Right ventricle myocardium superior (tissue), 1 donor: ENCODE measurements around the gene UBE3D. TPM values are rescaled to one million over a fixed set of nuclear protein-coding genes. Genes with fewer than 3 reads are reported as not detected.
"Not testable (repeated sequence)": the region's sequence is repeated elsewhere in the genome, so short reads cannot be mapped to it uniquely, and the experiment has no call there.

ENCODE experiments used
- ATAC-seq: fragments of 200-7000 bp; cut with Tn5 transposase; one replicate; pipeline ENCODE4 v1.9.1; 2020; ENCODE audit warnings: mild to moderate bottlenecking; ENCODE audit not compliant: poor library complexity
- DNase-seq: peaks from one replicate; pipeline ENCODE4 v3.0.0-alpha.2; 2020
- intact Hi-C: fragments of 100-400 bp; cut with DNase I; formaldehyde crosslinking; loops from one replicate; pipeline ENCODE4 v1.11.2; 2022
- total RNA-seq: library from RNA; stranded (reverse); fragmentation: NEBNext Ultra II Directional; extraction: Animal tissue kit (Norgen Biotek cat#: 25700); gene quantifications from one replicate; pipeline ENCODE4 v1.2.1, GENCODE V29; 2021
- donor health status: DM: no; HTN: yes; CAD: no; lungs with severe emphysema.

The UBE3D gene
- total RNA-seq, 1 donor from 2014 or later = 2.7 TPM

GRCh38 chr6:82954937-82955577 lies 110.6 kb downstream of the UBE3D start:
- no peak for DNase-seq
- ATAC-seq = no peak
- intact Hi-C loops = no loop called here

GRCh38 chr6:82954356-82954755 lies 111.3 kb downstream of the UBE3D start:
- intact Hi-C loops = no loop called here
- no peak for DNase-seq
- no peak for ATAC-seq

- intact Hi-C loops = no loop called here
- DNase-seq = peak; percentile 51
Observed at GRCh38 chr6:82953871-82954270, 111.8 kb downstream of the UBE3D start.

GRCh38 chr6:82951935-82952334 lies 113.7 kb downstream of the UBE3D start:
- no peak for ATAC-seq
- DNase-seq = no peak
- intact Hi-C loops = no loop called here

More at GRCh38 chr6:82953871-82954270, 111.8 kb downstream of the UBE3D start:
- ATAC-seq = peak; percentile 96

- intact Hi-C loops = no loop called here
- DNase-seq (no peak), ATAC-seq (no peak)
Observed at GRCh38 chr6:82951389-82951788, 114.3 kb downstream of the UBE3D start.

- intact Hi-C loops, ATAC-seq: not testable (repeated sequence)
Observed at GRCh38 chr6:82930915-82931314, 134.7 kb downstream of the UBE3D start.

GRCh38 chr6:82924799-82925535 lies 140.7 kb downstream of the UBE3D start:
- ATAC-seq = no peak
- no peak for DNase-seq
- intact Hi-C loops = no loop called here

More at GRCh38 chr6:82930915-82931314, 134.7 kb downstream of the UBE3D start:
- not testable (repeated sequence) for DNase-seq

GRCh38 chr6:82921258-82921657 lies 144.4 kb downstream of the UBE3D start:
- DNase-seq (no peak), ATAC-seq (no peak)
- intact Hi-C loops = no loop called here

- no peak for ATAC-seq
- intact Hi-C loops = no loop called here
- DNase-seq = no peak
Observed at GRCh38 chr6:82917346-82918064, 148.1 kb downstream of the UBE3D start.

- intact Hi-C loops = no loop called here
- DNase-seq = no peak
- ATAC-seq = no peak
Observed at GRCh38 chr6:82915666-82916065, 150.0 kb downstream of the UBE3D start.

- ATAC-seq = no peak
- intact Hi-C loops = no loop called here
Observed at GRCh38 chr6:82914511-82914910, 151.1 kb downstream of the UBE3D start.

GRCh38 chr6:82910820-82911219 lies 154.8 kb downstream of the UBE3D start:
- intact Hi-C loops = no loop called here
- no peak for DNase-seq
- no peak for ATAC-seq

More at GRCh38 chr6:82914511-82914910, 151.1 kb downstream of the UBE3D start:
- DNase-seq = no peak

- intact Hi-C loops = no loop called here
- ATAC-seq (no peak), DNase-seq (no peak)
Observed at GRCh38 chr6:82910395-82910794, 155.2 kb downstream of the UBE3D start.

- DNase-seq (no peak), ATAC-seq (no peak)
- intact Hi-C loops = no loop called here
Observed at GRCh38 chr6:82909551-82909950, 156.1 kb downstream of the UBE3D start.

GRCh38 chr6:82908661-82909060 lies 157.0 kb downstream of the UBE3D start:
- DNase-seq (no peak), ATAC-seq (no peak)

GRCh38 chr6:82906951-82907350 lies 158.7 kb downstream of the UBE3D start:
- ATAC-seq (no peak), DNase-seq (no peak)
- intact Hi-C loops = no loop called here

More at GRCh38 chr6:82908661-82909060, 157.0 kb downstream of the UBE3D start:
- intact Hi-C loops = no loop called here

- ATAC-seq = no peak
Observed at GRCh38 chr6:82906489-82906888, 159.2 kb downstream of the UBE3D start.

GRCh38 chr6:82904860-82905259 lies 160.8 kb downstream of the UBE3D start:
- intact Hi-C loops = no loop called here
- DNase-seq = no peak
- ATAC-seq = no peak

More at GRCh38 chr6:82906489-82906888, 159.2 kb downstream of the UBE3D start:
- no peak for DNase-seq
- intact Hi-C loops = no loop called here

GRCh38 chr6:82904257-82904656 lies 161.4 kb downstream of the UBE3D start:
- intact Hi-C loops = no loop called here
- ATAC-seq = no peak
- no peak for DNase-seq

- intact Hi-C loops = no loop called here
- ATAC-seq (no peak), DNase-seq (no peak)
Observed at GRCh38 chr6:82902290-82902689, 163.4 kb downstream of the UBE3D start.
